IPS-18c (cell line): Measurements from ENCODE around the gene CPNE7.
"Not testable (repeated sequence)": the region's sequence is repeated elsewhere in the genome, so short reads cannot be mapped to it uniquely, and the experiment has no call there.

ENCODE experiments used
- H3K4me3 ChIP-seq: 2 replicates; pipeline ENCODE4 v1.7.0; 2013; ENCODE audit warnings: low read depth, mild to moderate bottlenecking, low read length, moderate library complexity; ENCODE audit not compliant: insufficient read depth
- H3K9me3 ChIP-seq: one replicate; pipeline ENCODE4 v1.6.1; 2013; ENCODE audit warnings: mild to moderate bottlenecking, low read length, moderate library complexity; ENCODE audit not compliant: control insufficient read depth, insufficient read depth

CPNE7 gene

DNA sequence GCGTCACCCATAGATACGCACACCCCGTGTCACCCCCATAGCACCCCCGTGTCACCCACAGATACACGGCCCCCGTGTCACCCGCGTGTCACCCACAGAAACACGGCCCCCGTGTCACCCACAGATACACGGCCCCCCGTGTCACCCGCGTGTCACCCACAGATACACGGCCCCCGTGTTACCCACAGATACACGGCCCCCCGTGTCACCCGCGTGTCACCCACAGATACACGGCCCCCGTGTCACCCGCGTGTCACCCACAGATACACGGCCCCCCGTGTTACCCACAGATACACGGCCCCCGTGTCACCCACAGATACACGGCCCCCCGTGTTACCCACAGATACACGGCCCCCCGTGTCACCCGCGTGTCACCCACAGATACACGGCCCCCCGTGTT lies 12.1 kb downstream of the CPNE7 start:
- H3K4me3 ChIP-seq, H3K9me3 ChIP-seq: not testable (repeated sequence)

- Histone ChIP-seq H3K4me3 (no peak overlapping the region), H3K9me3 (no peaks in the 10 kb centered on the region)
Observed at GRCh38 chr16:89588413-89589109, 13.0 kb downstream of the CPNE7 start.

- Histone ChIP-seq H3K9me3 (no peaks in the 10 kb centered on the region), H3K4me3 (no peak overlapping the region)
Observed at GRCh38 chr16:89589241-89589926, 13.8 kb downstream of the CPNE7 start.

- peaks cover 2% of the 10 kb centered on the region for H3K9me3 ChIP-seq
- no peak overlapping the region for H3K4me3 ChIP-seq
Observed at GRCh38 chr16:89593841-89594240, 18.3 kb downstream of the CPNE7 start.

- Histone ChIP-seq H3K4me3 (no peak overlapping the region), H3K9me3 (peaks cover 2% of the 10 kb centered on the region)
Observed at GRCh38 chr16:89595330-89596060, 19.9 kb downstream of the CPNE7 start.

- Histone ChIP-seq H3K4me3 (no peak overlapping the region), H3K9me3 (peaks cover 2% of the 10 kb centered on the region)
Observed at GRCh38 chr16:89596061-89596689, 20.6 kb downstream of the CPNE7 start.

GRCh38 chr16:89596957-89597649 lies 21.5 kb downstream of the CPNE7 start:
- no peak overlapping the region for H3K4me3 ChIP-seq
- H3K9me3 ChIP-seq, result peaks cover 4% of the 10 kb centered on the region

DNA sequence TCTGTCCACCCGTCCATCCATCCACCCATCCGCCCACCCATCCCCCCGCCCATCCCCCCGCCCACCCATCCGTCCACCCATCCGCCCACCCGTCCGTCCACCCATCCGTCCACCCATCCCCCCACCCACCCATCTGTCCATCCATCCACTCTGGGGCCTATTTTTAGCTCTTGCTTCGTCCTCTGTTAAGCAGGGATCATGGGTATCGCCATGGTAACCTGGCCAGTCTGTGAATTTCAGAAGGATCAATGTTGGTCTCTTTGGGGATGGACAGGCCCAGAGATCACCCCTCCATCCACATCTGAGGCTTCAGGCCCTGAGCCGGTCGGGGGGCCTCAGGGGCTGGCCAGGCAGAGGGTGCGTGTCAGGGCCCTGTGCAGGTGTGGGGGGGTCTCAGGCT lies 22.6 kb downstream of the CPNE7 start:
- peaks cover 4% of the 10 kb centered on the region for H3K9me3 ChIP-seq

GRCh38 chr16:89599451-89599858 lies 23.9 kb downstream of the CPNE7 start:
- H3K9me3 ChIP-seq, result peaks cover 4% of the 10 kb centered on the region

More for the DNA sequence above, 22.6 kb downstream of the CPNE7 start:
- H3K4me3 ChIP-seq, result no peak overlapping the region

DNA sequence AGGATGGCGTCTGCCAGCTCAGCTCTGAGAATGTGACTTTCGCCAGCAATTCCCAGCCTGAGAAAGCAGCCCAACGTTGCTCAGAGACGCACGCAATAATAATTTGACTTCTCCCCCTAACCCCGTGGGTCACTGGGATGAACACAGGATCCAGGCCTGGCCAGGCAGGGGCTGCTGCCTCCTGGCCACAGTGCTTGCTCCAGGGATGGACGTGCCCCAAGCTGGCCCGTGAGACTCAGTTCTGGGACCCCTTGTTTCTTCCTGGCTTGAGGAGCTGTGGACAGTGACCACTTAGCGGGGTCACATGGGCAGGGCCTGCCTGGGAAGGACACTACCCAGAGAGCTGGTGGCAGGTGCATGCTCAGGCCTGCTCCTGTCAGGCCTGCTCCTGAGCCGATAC lies 24.3 kb downstream of the CPNE7 start:
- Histone ChIP-seq H3K9me3 (peaks cover 4% of the 10 kb centered on the region), H3K4me3 (no peak overlapping the region)

More at GRCh38 chr16:89599451-89599858, 23.9 kb downstream of the CPNE7 start:
- H3K4me3 ChIP-seq, result no peak overlapping the region

DNA sequence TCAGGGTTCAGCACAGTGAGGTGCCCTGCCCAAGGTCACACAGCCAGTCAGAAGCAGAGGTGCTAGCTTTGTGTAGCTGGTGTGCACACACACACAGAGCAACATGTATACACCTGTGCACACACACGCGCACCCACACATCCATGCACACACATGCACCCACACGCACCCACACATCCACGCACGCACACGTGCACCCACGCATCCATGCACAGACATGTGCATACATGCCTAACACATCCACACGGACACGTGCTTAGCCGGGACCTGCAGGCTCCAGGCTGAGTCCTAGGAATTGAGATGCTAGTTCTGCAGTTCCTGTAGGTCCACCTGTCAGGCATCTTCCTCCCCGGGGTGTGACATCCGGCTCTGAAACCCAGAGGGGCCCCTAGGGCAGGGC lies 24.9 kb downstream of the CPNE7 start:
- Histone ChIP-seq H3K4me3 (no peak overlapping the region), H3K9me3 (peaks cover 2% of the 10 kb centered on the region)

DNA sequence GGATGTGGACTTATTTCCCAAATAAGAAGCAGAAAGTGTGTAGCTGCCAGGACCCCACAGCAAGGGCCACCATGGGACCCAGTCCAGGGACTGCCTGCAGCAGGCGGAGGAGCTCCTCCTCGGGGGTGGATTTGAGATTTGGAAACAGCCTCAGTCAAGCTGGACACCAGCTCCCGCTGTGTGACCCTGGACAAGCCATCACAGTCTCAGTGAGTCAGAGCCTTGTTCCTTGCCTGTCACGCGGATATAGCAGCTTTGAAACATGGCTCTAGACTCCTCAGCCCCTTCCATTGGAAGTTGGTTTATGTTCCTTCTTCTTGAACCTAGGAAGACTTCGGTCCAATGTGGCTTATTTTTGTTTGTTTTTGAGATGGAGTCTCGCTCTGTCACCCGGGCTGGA lies 25.4 kb downstream of the CPNE7 start:
- Histone ChIP-seq H3K4me3 (no peak overlapping the region), H3K9me3 (peaks cover 2% of the 10 kb centered on the region)

GRCh38 chr16:89601906-89602272 lies 26.3 kb downstream of the CPNE7 start:
- H3K4me3 ChIP-seq, result no peak overlapping the region
- peaks cover 2% of the 10 kb centered on the region for H3K9me3 ChIP-seq

DNA sequence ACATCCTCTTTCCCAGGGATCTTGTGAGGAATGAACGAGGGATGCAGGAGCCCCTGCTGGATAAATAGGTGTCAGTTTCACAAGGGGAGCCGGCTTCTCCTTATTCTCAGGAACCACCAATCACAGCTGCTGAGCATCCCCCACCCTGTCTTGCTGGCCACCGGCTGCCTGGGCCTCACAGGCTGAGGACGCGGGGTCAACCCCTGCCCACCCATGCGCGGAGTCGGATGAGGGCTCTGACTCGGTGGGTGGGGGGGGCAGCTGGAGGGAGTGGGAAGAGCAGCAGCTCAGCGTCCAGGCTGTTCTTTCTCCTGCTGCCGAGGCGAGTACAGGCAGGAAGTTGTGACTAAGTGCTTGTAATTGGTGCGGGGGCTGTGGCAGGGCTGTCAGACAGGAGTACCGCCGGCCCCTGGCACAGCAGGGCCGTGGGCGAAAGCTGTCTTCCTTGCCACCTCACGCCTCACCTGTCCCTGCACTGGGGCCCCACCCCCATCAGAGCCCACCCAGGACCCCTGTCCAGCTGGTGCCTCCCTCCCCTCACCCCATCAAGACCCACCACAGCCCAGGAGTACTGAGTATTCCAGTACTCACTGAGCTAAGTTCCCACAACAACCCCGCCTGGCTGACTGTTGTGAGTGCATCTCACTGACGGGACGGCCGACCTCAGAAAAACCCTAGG lies 26.9 kb downstream of the CPNE7 start:
- peaks cover 2% of the 10 kb centered on the region for H3K9me3 ChIP-seq
- no peak overlapping the region for H3K4me3 ChIP-seq

GRCh38 chr16:89602952-89603590 lies 27.5 kb downstream of the CPNE7 start:
- peaks cover 2% of the 10 kb centered on the region for H3K9me3 ChIP-seq
- no peak overlapping the region for H3K4me3 ChIP-seq

DNA sequence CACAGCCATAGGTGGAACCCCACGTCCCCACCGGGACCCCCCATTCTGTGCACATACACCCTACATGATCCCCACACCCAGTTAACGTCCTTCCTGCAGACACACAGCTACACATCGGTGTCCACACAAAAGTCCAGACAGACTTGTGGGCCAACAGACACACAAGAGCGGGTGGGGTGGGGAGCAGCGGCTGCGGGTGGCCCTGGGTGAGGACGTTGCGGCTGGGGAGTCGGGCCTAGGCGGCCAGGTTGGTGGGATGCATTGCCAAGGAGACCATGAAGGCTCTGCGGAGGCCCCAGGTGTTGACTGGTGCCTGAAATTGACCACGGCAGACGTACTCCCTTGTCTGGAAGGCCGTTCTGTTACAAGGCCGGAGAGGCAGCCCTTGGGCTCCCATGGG lies 29.2 kb downstream of the CPNE7 start:
- H3K9me3 ChIP-seq, result peaks cover 2% of the 10 kb centered on the region

More for the DNA sequence above, 29.2 kb downstream of the CPNE7 start:
- no peak overlapping the region for H3K4me3 ChIP-seq
